Measurements from ENCODE around the gene CER1.

GRCh38 chr9:14670718-14671117 is 51.8 kb downstream of the CER1 start:
- TF ChIP-seq, protein P1, sequence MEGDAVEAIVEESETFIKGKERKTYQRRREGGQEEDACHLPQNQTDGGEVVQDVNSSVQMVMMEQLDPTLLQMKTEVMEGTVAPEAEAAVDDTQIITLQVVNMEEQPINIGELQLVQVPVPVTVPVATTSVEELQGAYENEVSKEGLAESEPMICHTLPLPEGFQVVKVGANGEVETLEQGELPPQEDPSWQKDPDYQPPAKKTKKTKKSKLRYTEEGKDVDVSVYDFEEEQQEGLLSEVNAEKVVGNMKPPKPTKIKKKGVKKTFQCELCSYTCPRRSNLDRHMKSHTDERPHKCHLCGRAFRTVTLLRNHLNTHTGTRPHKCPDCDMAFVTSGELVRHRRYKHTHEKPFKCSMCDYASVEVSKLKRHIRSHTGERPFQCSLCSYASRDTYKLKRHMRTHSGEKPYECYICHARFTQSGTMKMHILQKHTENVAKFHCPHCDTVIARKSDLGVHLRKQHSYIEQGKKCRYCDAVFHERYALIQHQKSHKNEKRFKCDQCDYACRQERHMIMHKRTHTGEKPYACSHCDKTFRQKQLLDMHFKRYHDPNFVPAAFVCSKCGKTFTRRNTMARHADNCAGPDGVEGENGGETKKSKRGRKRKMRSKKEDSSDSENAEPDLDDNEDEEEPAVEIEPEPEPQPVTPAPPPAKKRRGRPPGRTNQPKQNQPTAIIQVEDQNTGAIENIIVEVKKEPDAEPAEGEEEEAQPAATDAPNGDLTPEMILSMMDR (IDR thresholded peaks at IDR 0.05) = no peak
- TF ChIP-seq EP300 (IDR thresholded peaks at IDR 0.05) = no peak

Measured in tibial nerve (tissue), 4 donors.